ENCODE results near the gene NR5A2. TPM values are rescaled to one million over a fixed set of nuclear protein-coding genes. Genes with fewer than 3 reads are reported as not detected.

NR5A2 gene
- polyA plus RNA-seq, 3 donors = 0.03 to 0.31 TPM; not detected in 1

DNA sequence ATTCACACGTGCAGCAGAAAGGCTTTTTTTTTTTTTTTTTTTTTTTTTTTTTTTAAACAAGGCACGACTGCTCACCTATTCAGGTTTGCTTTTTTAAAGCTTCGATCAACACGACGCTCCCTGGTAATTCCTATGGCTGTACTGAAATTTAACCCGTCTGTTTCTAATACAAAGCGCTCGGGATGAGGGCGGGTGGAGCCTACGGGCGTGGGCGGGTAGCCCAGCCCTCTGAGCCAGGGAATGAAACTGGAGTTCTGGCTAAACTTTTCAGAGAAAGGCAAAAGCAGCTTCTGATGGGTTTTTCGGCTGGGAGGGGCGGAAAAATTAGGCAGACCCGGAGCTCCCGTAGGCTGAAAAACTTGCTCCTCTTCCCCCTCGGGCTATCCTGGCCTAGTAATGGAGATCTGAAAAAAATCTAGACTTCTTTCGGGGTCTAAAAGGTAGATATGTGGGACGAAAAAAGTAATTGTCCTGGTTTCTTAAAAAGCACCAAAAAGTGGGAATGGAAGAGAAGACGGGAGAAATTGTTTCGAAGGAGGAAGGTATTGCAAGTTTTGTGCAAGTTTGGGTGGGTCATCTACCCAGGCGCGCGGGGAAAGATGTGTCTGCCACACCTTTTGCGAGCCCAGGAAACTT is 7.4 kb downstream of the NR5A2 start:
- peaks cover 0 to 45% of the 10 kb centered on the region in 2 donors for H3K9me3 ChIP-seq (replicated peaks in 1 of 2; ENCODE audit: control insufficient read depth in 1 of 2, insufficient read depth in 1 of 2, low read length in 2 of 2)

DNA sequence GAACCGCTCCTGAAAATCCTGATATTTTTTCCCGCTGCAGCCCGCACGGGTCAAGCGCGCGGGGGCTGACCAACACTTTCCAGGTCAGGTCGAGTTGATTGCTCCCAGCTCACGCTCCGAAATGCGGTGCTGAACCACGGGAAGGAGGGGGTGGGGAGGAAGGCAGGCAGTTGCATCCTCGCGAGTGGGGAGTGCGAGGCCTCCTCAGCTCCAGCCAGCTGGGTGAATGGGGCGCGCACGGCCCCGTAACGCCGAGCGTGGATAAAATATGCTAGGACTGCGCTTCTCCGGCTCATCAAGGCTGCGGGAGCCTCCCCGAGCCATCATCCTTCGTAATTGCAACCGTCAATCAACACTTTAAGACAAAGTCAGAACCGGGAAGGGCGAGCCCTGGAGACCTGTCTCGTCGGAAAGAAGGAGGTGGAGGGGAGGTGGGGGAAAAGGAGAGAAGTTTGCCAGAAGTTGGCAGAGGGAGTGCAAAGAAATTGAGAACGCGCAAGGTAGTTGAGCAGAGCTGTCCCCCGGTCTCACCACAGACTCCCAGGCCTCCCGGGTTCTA is 8.0 kb downstream of the NR5A2 start:
- H3K27me3 ChIP-seq (ENCODE audit: control insufficient read depth in 2 of 2, insufficient read depth in 2 of 2, low read length in 2 of 2) = peaks cover 91 to 99% of the 10 kb centered on the region in 2 donors
- H3K27ac ChIP-seq (ENCODE audit: low read depth in 1 of 2, low read length in 2 of 2) = no peak overlapping the region
- WGBS (ENCODE audit: insufficient coverage) = 9% methylated on average over 19 of the region's 36 CpGs
- peaks cover 0 to 28% (median 9%) of the 10 kb centered on the region in 3 donors for H3K27me3 Mint-ChIP-seq (ENCODE audit: low read depth in 3 of 3)
- peaks cover 5 to 6% of the 10 kb centered on the region in 2 donors for H3K36me3 Mint-ChIP-seq
- H3K4me1 ChIP-seq (ENCODE audit: control insufficient read depth in 1 of 2, insufficient read depth in 2 of 2, low read length in 2 of 2) = peaks cover 25 to 40% of the 10 kb centered on the region in 2 donors
- intact Hi-C loops (cut with micrococcal nuclease) = loop anchor here in 1 of 2 donors (10.0 kb wide), 1 partner anchor 351 kb away; no protein-coding TSS in a partner anchor
- no peaks in the 10 kb centered on the region for H3K79me2 ChIP-seq (ENCODE audit: insufficient read depth, low read length)
- H3K4me3 Mint-ChIP-seq = no peak overlapping the region
- peak overlapping the region in 1 of 3 experiments; percentile 40 for H3K4me3 ChIP-seq (replicated peaks in 1 of 3; ENCODE audit: low read depth in 2 of 3, low read length in 3 of 3)
- peak overlapping the region; percentile 12 for H3K4me2 ChIP-seq (replicated peaks; ENCODE audit: extremely low read depth, low read length, poor library complexity, severe bottlenecking)
- TF ChIP-seq, protein P1, sequence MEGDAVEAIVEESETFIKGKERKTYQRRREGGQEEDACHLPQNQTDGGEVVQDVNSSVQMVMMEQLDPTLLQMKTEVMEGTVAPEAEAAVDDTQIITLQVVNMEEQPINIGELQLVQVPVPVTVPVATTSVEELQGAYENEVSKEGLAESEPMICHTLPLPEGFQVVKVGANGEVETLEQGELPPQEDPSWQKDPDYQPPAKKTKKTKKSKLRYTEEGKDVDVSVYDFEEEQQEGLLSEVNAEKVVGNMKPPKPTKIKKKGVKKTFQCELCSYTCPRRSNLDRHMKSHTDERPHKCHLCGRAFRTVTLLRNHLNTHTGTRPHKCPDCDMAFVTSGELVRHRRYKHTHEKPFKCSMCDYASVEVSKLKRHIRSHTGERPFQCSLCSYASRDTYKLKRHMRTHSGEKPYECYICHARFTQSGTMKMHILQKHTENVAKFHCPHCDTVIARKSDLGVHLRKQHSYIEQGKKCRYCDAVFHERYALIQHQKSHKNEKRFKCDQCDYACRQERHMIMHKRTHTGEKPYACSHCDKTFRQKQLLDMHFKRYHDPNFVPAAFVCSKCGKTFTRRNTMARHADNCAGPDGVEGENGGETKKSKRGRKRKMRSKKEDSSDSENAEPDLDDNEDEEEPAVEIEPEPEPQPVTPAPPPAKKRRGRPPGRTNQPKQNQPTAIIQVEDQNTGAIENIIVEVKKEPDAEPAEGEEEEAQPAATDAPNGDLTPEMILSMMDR (IDR thresholded peaks at IDR 0.05) = no peak
- no peak for DNase-seq
- H2AFZ ChIP-seq (ENCODE audit: insufficient read depth, low read depth, low read length, poor library complexity, severe bottlenecking) = no peak overlapping the region
- H3K36me3 ChIP-seq (replicated peaks in 1 of 2; ENCODE audit: control insufficient read depth in 1 of 2, insufficient read depth in 2 of 2, low read length in 2 of 2) = no peaks in the 10 kb centered on the region
- H3K27ac Mint-ChIP-seq = peak overlapping the region in 1 of 7 donors; percentile 30
- H4K20me1 ChIP-seq (ENCODE audit: insufficient read depth, low read length) = no peaks in the 10 kb centered on the region
- no peak overlapping the region for H3K9ac ChIP-seq (ENCODE audit: insufficient read depth, low read length, poor library complexity, severe bottlenecking)
- H3K9me3 ChIP-seq (replicated peaks in 1 of 2; ENCODE audit: control insufficient read depth in 1 of 2, insufficient read depth in 1 of 2, low read length in 2 of 2) = peaks cover 0 to 44% of the 10 kb centered on the region in 2 donors
- H3K9me3 Mint-ChIP-seq = peaks cover 0 to 27% (median 12%) of the 10 kb centered on the region in 7 donors
- peaks cover 18% of the 10 kb centered on the region for H3K4me1 Mint-ChIP-seq

More for the DNA sequence above, 7.4 kb downstream of the NR5A2 start:
- DNase-seq = no peak
- H4K20me1 ChIP-seq (ENCODE audit: insufficient read depth, low read length) = no peaks in the 10 kb centered on the region
- no peak overlapping the region for H3K9ac ChIP-seq (ENCODE audit: insufficient read depth, low read length, poor library complexity, severe bottlenecking)
- Mint-ChIP-seq H3K4me3 (no peak overlapping the region), H3K9me3 (peaks cover 0 to 27% (median 7%) of the 10 kb centered on the region in 7 donors), H3K27ac (no peak overlapping the region), H3K27me3 (ENCODE audit: low read depth in 3 of 3) (peaks cover 0 to 28% (median 3%) of the 10 kb centered on the region in 3 donors), H3K36me3 (peaks cover 4 to 5% of the 10 kb centered on the region in 2 donors), H3K4me1 (peaks cover 13% of the 10 kb centered on the region)
- H3K79me2 ChIP-seq (ENCODE audit: insufficient read depth, low read length) = no peaks in the 10 kb centered on the region
- WGBS (ENCODE audit: insufficient coverage) = 6% methylated on average over 21 of the region's 25 CpGs
- peaks cover 91 to 99% of the 10 kb centered on the region in 2 donors for H3K27me3 ChIP-seq (ENCODE audit: control insufficient read depth in 2 of 2, insufficient read depth in 2 of 2, low read length in 2 of 2)
- no peaks in the 10 kb centered on the region for H3K36me3 ChIP-seq (replicated peaks in 1 of 2; ENCODE audit: control insufficient read depth in 1 of 2, insufficient read depth in 2 of 2, low read length in 2 of 2)
- intact Hi-C loops (cut with micrococcal nuclease) = loop anchor here in 1 of 2 donors (10.0 kb wide), 1 partner anchor 350 kb away; no protein-coding TSS in a partner anchor
- no peak overlapping the region for H3K27ac ChIP-seq (ENCODE audit: low read depth in 1 of 2, low read length in 2 of 2)
- H3K4me3 ChIP-seq (replicated peaks in 1 of 3; ENCODE audit: low read depth in 2 of 3, low read length in 3 of 3) = peak overlapping the region in 1 of 3 experiments; percentile 40
- peak overlapping the region; percentile 12 for H3K4me2 ChIP-seq (replicated peaks; ENCODE audit: extremely low read depth, low read length, poor library complexity, severe bottlenecking)
- peaks cover 20 to 34% of the 10 kb centered on the region in 2 donors for H3K4me1 ChIP-seq (ENCODE audit: control insufficient read depth in 1 of 2, insufficient read depth in 2 of 2, low read length in 2 of 2)
- TF ChIP-seq, protein P1 (IDR thresholded peaks at IDR 0.05) = no peak
- H2AFZ ChIP-seq (ENCODE audit: insufficient read depth, low read depth, low read length, poor library complexity, severe bottlenecking) = no peak overlapping the region
